HuH-7 (cell line): Measurements from ENCODE around the gene SETBP1.
A peak's percentile ranks its signal among the peaks of the same experiment; 100 is the strongest.

Experiments
- DNase-seq: peaks from one replicate; pipeline ENCODE4 v3.0.0; 2011; ENCODE audit warnings: low spot score

The SETBP1 gene

GRCh38 chr18:44870631-44871502 lies 190.2 kb downstream of the SETBP1 start:
- no peak for DNase-seq

DNA sequence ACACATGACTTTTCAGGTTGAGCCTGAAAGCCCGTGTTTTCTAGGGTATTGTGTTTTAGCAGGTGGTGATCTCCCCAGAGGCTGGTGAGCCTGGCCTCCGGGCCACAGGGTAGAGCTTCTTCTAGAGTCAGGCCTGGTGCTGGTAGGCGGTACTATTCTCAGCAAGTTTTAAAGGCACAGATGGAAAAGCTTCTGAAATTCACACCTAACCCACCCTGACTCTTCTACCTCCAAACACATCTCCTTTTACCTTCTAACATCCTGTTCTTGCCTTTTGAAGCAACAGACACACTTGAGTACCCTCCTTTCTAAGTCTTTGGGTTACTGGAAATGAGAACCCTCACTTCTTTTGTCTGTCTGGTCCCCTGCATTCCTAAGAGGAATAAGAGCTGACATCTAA lies 191.1 kb downstream of the SETBP1 start:
- no peak for DNase-seq

DNA sequence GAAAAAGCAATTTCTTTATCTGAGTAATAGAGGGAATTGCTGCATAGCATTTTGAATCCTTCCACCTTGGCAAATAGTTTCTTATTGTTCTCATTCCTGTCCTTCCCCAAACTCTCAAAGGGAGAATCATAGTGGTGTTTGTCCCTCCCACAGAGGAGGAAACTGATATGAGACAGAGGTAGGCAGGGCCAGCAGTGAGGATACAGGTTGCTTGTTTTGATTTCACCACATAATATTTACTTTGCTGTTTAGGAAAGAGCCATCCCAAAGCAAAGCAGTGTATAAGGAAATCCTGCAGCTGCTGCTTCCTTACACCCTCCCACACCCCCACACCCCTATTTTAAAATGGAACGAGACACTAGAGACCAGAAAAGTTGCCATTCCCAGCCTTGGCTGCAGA lies 195.3 kb downstream of the SETBP1 start:
- no peak for DNase-seq

DNA sequence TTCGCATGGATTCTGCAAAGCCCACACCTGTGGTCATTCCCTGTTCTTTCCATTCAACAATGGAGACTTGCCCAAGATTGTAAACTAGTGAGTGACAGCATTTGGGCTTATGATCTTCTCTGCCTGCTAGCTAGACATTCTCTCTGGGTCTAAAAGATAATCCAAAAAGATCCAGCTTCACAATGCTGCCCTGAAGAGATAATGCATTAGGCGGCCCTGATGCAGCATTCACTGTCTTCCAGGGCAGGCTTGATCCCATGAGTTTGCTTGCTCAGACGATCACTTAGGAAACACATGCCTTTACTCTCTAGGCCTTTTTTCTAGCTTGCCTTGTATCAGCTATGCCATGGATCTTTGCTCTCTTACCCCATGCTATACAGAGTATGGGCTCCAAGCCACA lies 196.1 kb downstream of the SETBP1 start:
- no peak for DNase-seq

- DNase-seq: no peak
Measured at GRCh38 chr18:44878335-44878734, 197.6 kb downstream of the SETBP1 start.

DNA sequence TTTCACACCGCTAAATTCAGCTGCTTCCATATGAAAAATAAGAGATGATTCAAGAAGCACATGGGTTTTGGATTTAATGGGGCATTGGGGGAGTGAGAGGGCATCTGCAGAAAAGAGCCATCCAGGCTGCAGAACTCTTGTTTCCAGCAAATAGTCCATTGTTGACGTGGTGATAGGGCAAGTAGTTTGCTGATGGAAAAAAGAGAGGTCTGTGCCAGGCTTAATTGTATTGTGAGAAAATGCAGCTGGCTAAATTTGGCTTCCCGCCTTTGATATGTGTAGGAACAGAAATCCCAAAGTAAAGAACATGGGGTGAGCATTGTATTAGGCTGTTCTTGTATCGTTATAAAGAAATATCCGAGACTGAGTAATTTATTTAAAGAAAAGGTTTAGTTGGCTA lies 199.5 kb downstream of the SETBP1 start:
- no peak for DNase-seq

DNA sequence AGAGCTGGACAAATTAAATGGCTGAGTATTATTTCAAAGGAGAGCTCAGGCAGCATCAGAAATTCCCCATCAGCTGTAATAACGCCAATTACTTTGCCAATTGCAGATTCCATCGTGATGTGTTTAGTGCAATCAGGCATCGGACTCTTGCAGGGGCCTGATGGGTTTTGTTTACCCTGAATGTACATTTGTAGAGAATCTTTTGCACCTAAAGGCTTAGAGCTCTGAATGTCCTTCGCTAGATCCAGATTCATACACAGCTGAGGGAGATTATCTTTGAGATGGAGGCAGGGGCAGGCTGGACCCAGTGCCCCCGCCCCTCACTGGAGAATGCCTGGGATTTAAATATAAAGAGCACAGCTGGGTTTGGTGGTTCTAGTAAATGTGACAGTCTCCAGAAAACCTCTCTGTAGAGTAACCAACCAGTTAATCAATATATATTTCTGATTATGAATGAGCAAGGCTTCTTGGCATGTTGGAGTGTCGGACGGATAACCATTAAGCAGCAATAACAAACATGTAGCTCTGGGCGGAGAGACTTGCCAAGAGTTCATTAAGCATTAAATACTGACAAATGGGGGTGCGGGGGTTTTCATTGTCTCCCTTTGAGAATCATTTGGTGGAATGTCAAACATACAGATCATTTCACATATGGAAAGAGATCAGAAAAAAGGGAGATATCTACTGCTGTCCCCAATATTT lies 200.9 kb downstream of the SETBP1 start:
- no peak for DNase-seq

- no peak for DNase-seq
Measured at GRCh38 chr18:44882163-44882868, 201.6 kb downstream of the SETBP1 start.

GRCh38 chr18:44883671-44884070 lies 203.0 kb downstream of the SETBP1 start:
- DNase-seq: no peak

- DNase-seq: no peak
Measured at GRCh38 chr18:44884431-44884830, 203.7 kb downstream of the SETBP1 start.

DNA sequence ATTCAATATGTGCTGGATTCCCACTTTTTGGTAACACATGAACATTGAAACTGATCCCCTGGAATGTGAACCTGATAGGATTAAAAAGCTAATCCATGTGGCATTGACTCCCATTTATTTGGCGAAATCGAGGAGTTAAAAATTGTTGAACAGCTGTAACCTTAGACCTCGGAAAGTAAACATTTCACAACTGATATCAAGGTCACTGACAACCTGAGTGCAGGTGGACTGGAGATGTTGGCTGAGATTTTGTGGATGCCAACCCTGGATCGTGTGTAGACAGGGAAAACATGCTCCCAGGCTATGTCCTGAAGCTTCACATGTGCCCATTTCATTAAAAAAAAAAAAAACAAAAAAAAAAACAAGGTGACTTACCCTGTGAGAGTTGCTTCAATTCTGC lies 204.8 kb downstream of the SETBP1 start:
- no peak for DNase-seq

- peak; percentile 27 for DNase-seq
Measured at GRCh38 chr18:44887227-44887631, 206.5 kb downstream of the SETBP1 start.

DNA sequence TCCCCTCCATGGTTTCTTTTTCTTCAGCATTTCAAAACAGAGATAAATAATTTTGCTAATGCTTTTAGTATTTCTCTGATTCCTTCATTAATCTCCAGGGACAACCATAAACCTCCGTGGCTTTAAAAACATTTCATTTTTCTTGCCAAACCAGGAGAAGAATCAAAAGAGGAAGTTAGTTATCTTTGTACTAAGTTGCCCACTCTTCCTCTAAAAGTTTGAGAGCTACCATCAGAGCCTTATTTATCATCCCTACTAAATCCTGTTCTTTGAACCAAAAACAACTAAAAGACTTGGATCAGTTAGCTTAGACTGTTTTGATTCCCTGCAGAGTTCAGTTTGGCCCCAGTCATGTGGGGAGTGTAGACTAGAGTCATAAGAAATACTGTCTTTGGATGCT lies 208.4 kb downstream of the SETBP1 start:
- no peak for DNase-seq

- no peak for DNase-seq
Measured at GRCh38 chr18:44893045-44893706, 212.5 kb downstream of the SETBP1 start.

- DNase-seq: no peak
Measured at GRCh38 chr18:44893966-44894365, 213.3 kb downstream of the SETBP1 start.

GRCh38 chr18:44895176-44895798 lies 214.6 kb downstream of the SETBP1 start:
- peak; percentile 29 for DNase-seq

DNA sequence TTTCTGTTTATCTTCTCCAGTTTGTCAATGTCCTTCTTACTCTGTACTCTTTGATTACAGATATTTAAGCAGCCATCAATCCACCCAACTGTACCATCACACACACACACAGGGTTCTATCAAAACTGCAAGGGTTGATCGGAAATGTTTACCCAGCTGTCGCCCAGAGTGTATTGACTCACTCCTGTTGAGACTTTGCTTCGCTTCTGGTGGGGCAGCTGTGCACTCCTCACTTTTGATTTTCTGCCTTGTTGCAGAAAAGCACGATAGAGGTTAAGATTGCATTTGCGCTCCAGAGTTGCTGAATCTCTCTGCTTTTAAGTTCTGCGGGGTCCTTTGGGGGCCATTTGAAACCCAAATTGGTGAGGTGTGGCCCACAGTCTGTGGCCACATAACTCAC lies 216.2 kb downstream of the SETBP1 start:
- no peak for DNase-seq

DNA sequence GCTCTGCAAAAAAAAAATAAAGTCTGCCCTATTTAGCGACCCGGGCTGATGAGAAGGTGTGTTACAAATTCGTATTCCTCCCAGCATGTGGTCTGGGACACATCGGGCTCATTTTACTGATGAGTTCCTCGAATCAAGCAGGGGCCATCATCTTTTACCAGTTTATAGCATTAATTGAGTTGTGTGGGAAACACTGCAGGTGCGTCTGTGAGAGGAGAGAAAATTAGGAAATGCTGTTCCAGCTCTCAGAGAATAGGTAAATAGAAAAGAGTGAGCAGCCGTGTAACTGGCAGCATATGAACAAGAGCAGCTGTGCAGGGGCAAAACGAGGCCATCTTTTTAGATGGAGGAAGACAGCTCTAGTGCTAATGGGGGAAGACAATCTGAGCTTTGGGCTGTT lies 216.7 kb downstream of the SETBP1 start:
- no peak for DNase-seq

- no peak for DNase-seq
Measured at GRCh38 chr18:44897816-44898215, 217.1 kb downstream of the SETBP1 start.

GRCh38 chr18:44898498-44898897 lies 217.8 kb downstream of the SETBP1 start:
- no peak for DNase-seq

- no peak for DNase-seq
Measured at GRCh38 chr18:44899832-44900231, 219.1 kb downstream of the SETBP1 start.

DNA sequence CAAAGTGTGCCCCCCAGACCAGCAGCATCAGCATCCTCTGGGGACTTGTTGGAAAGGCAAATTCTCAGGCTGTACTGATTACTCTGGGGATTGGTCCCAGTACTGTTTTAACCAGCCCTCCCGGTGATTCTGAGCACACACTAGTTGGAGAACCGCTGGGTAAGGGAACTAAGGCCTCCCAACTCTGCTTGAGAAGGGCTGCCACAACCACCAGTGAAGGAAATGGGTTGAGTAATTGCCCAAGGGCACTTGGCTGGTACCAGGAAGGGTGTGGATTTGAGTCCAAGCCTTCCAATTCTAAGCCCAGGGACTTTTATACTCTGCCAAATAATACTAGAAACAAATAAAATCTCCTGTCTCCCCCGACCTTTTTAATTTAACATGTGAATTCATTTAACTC lies 219.9 kb downstream of the SETBP1 start:
- DNase-seq: no peak
